GM23338 (cell line): ENCODE results near the gene COL4A1. TPM values are rescaled to one million over a fixed set of nuclear protein-coding genes. Genes with fewer than 3 reads are reported as not detected.

Experiments
- ATAC-seq: fragments of 200-7000 bp; cut with Tn5 transposase; 3 replicates; pipeline ENCODE4 v1.9.1; 2020
- DNase-seq: peaks from one replicate; pipeline ENCODE4 v3.0.0-alpha.2; 2015; ENCODE audit warnings: low spot score
- H2AFZ ChIP-seq: fragments of 200-600 bp; sonication (generic); 2 replicates; pipeline ENCODE4 v1.8.0; 2016; ENCODE audit warnings: antibody characterized with exemption, mild to moderate bottlenecking, moderate library complexity
- H3F3A ChIP-seq: fragments of 200-600 bp; sonication (generic); replicated peaks from 2 replicates; pipeline ENCODE4 v1.8.0; 2017; ENCODE audit warnings: antibody characterized with exemption, mixed run types, low read depth
- H3K27ac ChIP-seq: fragments of 200-600 bp; sonication (generic); 2 replicates; pipeline ENCODE4 v1.6.1; 2016; ENCODE audit warnings: low read depth
- H3K27me3 ChIP-seq: fragments of 200-600 bp; sonication (generic); 2 replicates; pipeline ENCODE4 v1.8.0; 2016; ENCODE audit warnings: mild to moderate bottlenecking, mixed run types, moderate library complexity; ENCODE audit not compliant: insufficient read depth
- H3K36me3 ChIP-seq: fragments of 200-600 bp; sonication (generic); 2 replicates; pipeline ENCODE4 v1.8.0; 2016; ENCODE audit warnings: mild to moderate bottlenecking; ENCODE audit not compliant: insufficient read depth
- H3K4me1 ChIP-seq: fragments of 200-600 bp; sonication (generic); 2 replicates; pipeline ENCODE4 v1.8.0; 2016; ENCODE audit warnings: mild to moderate bottlenecking, moderate library complexity; ENCODE audit not compliant: insufficient read depth
- H3K4me2 ChIP-seq: fragments of 200-600 bp; sonication (generic); 2 replicates; pipeline ENCODE4 v1.7.1; 2017; ENCODE audit warnings: mixed run types
- H3K4me3 ChIP-seq: fragments of 200-600 bp; sonication (generic); 2 replicates; pipeline ENCODE4 v1.6.1; 2016; ENCODE audit warnings: mixed run types
- H3K79me2 ChIP-seq: fragments of 200-600 bp; sonication (generic); replicated peaks from 2 replicates; pipeline ENCODE4 v1.8.0; 2017; ENCODE audit warnings: mild to moderate bottlenecking; ENCODE audit not compliant: insufficient read depth
- H3K9me2 ChIP-seq: fragments of 200-600 bp; sonication (generic); 2 replicates; pipeline ENCODE4 v1.8.0; 2017; ENCODE audit not compliant: insufficient read depth
- H4K20me1 ChIP-seq: fragments of 200-600 bp; sonication (generic); replicated peaks from 2 replicates; pipeline ENCODE4 v1.8.0; 2017; ENCODE audit warnings: mild to moderate bottlenecking; ENCODE audit not compliant: insufficient read depth
- H3K27ac Mint-ChIP-seq: 2 replicates; pipeline ENCODE4 v1.8.0; 2020; ENCODE audit warnings: inconsistent platforms, mild to moderate bottlenecking, moderate library complexity, mixed read lengths
- H3K27me3 Mint-ChIP-seq: 3 replicates; pipeline ENCODE4 v1.8.0; 2022; ENCODE audit warnings: low read depth, mild to moderate bottlenecking, moderate library complexity, mixed read lengths, inconsistent platforms; ENCODE audit not compliant: insufficient read depth, poor library complexity
- H3K36me3 Mint-ChIP-seq: 3 replicates; pipeline ENCODE4 v1.8.0; 2021; ENCODE audit warnings: low read depth, mild to moderate bottlenecking, inconsistent platforms, moderate library complexity, mixed read lengths
- H3K4me1 Mint-ChIP-seq: 3 replicates; pipeline ENCODE4 v1.8.0; 2020; ENCODE audit warnings: mild to moderate bottlenecking, inconsistent platforms, mixed read lengths
- H3K4me3 Mint-ChIP-seq: 3 replicates; pipeline ENCODE4 v1.8.0; 2021; ENCODE audit warnings: moderate library complexity, mild to moderate bottlenecking, inconsistent platforms, mixed read lengths
- H3K9me3 Mint-ChIP-seq: 3 replicates; pipeline ENCODE4 v1.8.0; 2020; ENCODE audit warnings: moderate library complexity, mild to moderate bottlenecking, inconsistent platforms, mixed read lengths
- CREB1 ChIP-seq: fragments of 250-450 bp; sonication (Bioruptor Pico); IDR thresholded peaks from 2 replicates; pipeline ENCODE4 v1.5.0; 2020; ENCODE audit warnings: low read depth, mild to moderate bottlenecking, moderate library complexity
- EZH2 ChIP-seq: fragments of 200-600 bp; sonication (generic); IDR thresholded peaks from one replicate; pipeline ENCODE4 v1.8.0; 2017; ENCODE audit warnings: antibody characterized with exemption, mild to moderate bottlenecking, low read depth; ENCODE audit not compliant: unreplicated experiment
- EZH2phosphoT487 ChIP-seq: fragments of 200-600 bp; sonication (generic); IDR thresholded peaks from one replicate; pipeline ENCODE4 v1.8.1; 2018; ENCODE audit warnings: antibody characterized with exemption; ENCODE audit not compliant: unreplicated experiment
- JUNB ChIP-seq: IDR thresholded peaks from one replicate; pipeline ENCODE4 v1.6.1; 2016; ENCODE audit warnings: antibody characterized with exemption; ENCODE audit not compliant: unreplicated experiment
- NANOG ChIP-seq: IDR thresholded peaks from 2 replicates; pipeline ENCODE4 v1.6.1; 2016; ENCODE audit warnings: antibody characterized with exemption, borderline replicate concordance
- POLR2AphosphoS5 ChIP-seq: IDR thresholded peaks from 2 replicates; pipeline ENCODE4 v1.6.1; 2016; ENCODE audit warnings: antibody characterized with exemption, low read depth
- STAT1 ChIP-seq: IDR thresholded peaks from one replicate; pipeline ENCODE4 v1.6.1; 2016; ENCODE audit warnings: antibody characterized with exemption; ENCODE audit not compliant: unreplicated experiment
- ZNF114 ChIP-seq: fragments of 250-450 bp; sonication (Bioruptor Pico); IDR thresholded peaks from 2 replicates; pipeline ENCODE4 v1.5.0; 2020; ENCODE audit warnings: mild to moderate bottlenecking, moderate library complexity
- ZNF331 ChIP-seq: fragments of 250-450 bp; sonication (Bioruptor Pico); IDR thresholded peaks from 2 replicates; pipeline ENCODE4 v1.5.0; 2020; ENCODE audit warnings: low read depth, mild to moderate bottlenecking, moderate library complexity
- polyA plus RNA-seq: library from polyadenylated mRNA; unstranded; fragments of >200 nt; fragmentation: Nextera tagmentation; extraction: Ambion mirVana; gene quantifications from 2 replicates; pipeline ENCODE4 v1.2.1, GENCODE V29; 2016
- total RNA-seq: library from RNA; depleted of rRNA; stranded (reverse); fragments of >200 nt; shearing (Covaris generic); gene quantifications from 2 replicates; pipeline ENCODE4 v1.2.3, GENCODE V29; 2014
- TF ChIP-seq, protein P1 (sequence below): IDR thresholded peaks from one replicate; pipeline ENCODE4 v1.6.1; 2018; ENCODE audit warnings: antibody characterized with exemption; ENCODE audit not compliant: unreplicated experiment
- TF ChIP-seq, protein P2 (sequence below), 2 experiments: fragments of 200-600 bp in 1 of 2; sonication (generic) in 1 of 2; conservative IDR thresholded peaks; 2 replicates each; pipeline versions ENCODE4 v1.5.1 to v1.6.1; 2016 to 2017; ENCODE audit warnings: antibody characterized with exemption in 2 of 2, low read depth in 2 of 2, mild to moderate bottlenecking in 2 of 2, moderate library complexity in 1 of 2

Gene COL4A1
- total and polyA plus RNA-seq, 2 experiments from 2014 or later = 39.1 to 110 TPM

DNA sequence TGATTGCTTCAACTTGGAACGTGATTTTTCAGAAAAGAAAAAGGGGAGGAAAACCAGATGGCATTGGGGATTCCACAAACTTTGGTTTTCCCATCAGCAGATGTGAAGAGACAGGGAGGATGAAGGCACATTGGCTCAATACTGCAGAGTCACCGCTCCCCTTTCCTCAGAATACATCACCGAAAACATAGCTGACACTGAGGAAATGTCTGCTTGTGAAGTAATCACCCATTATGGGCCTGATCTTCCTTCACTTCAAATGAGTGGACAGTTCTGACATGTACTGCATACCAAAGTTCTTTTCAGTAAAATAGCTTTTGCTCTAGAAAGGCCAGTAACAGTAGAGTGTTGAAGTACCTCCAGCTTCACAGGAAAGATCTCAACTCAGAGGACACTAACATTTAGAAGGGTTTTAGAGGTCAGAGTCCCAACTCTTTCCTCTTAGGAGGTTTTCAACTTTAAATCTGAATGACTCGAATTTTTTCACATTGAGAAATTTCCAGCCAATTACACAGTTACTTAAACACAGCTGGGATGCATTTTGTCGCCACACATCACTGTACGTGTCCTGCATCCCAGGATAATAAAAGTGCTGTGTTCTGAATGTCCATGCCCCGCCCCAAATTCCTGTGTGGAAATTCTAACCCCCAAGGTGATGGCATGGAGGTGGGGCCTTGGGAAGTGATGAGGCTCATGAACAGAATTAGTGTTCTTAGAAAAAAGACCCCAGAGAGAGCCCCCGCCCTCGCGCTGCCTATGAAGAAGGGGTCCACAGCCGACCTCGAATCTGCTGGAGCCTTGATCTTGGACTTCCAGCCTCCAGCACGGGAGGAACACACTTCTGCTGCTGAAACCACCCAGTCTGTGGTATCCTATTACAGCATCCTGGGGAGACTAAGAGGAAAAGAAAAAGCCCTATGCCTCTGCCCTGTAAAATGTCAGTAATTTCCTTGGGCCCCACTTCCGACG is 77.7 kb downstream of the COL4A1 start:
- no peaks in the 10 kb centered on the region for H3F3A ChIP-seq
- H3K27ac Mint-ChIP-seq = no peak overlapping the region
- H3K9me2 ChIP-seq = no peaks in the 10 kb centered on the region
- H3K9me3 Mint-ChIP-seq = no peaks in the 10 kb centered on the region
- no peak overlapping the region for H3K4me2 ChIP-seq
- no peak overlapping the region for H3K27ac ChIP-seq
- no peak for TF ChIP-seq ZNF331 (CRISPR knock-in tag)
- no peak for TF ChIP-seq CREB1
- TF ChIP-seq, protein P1, sequence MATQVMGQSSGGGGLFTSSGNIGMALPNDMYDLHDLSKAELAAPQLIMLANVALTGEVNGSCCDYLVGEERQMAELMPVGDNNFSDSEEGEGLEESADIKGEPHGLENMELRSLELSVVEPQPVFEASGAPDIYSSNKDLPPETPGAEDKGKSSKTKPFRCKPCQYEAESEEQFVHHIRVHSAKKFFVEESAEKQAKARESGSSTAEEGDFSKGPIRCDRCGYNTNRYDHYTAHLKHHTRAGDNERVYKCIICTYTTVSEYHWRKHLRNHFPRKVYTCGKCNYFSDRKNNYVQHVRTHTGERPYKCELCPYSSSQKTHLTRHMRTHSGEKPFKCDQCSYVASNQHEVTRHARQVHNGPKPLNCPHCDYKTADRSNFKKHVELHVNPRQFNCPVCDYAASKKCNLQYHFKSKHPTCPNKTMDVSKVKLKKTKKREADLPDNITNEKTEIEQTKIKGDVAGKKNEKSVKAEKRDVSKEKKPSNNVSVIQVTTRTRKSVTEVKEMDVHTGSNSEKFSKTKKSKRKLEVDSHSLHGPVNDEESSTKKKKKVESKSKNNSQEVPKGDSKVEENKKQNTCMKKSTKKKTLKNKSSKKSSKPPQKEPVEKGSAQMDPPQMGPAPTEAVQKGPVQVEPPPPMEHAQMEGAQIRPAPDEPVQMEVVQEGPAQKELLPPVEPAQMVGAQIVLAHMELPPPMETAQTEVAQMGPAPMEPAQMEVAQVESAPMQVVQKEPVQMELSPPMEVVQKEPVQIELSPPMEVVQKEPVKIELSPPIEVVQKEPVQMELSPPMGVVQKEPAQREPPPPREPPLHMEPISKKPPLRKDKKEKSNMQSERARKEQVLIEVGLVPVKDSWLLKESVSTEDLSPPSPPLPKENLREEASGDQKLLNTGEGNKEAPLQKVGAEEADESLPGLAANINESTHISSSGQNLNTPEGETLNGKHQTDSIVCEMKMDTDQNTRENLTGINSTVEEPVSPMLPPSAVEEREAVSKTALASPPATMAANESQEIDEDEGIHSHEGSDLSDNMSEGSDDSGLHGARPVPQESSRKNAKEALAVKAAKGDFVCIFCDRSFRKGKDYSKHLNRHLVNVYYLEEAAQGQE = no peak
- no peak for TF ChIP-seq EZH2
- no peak for TF ChIP-seq EZH2phosphoT487
- TF ChIP-seq POLR2AphosphoS5 = no peak
- TF ChIP-seq STAT1 = no peak
- no peak for TF ChIP-seq JUNB
- TF ChIP-seq ZNF114 (CRISPR knock-in tag) = no peak
- peaks cover 8% of the 10 kb centered on the region for H3K27me3 Mint-ChIP-seq
- no peak overlapping the region for H3K4me3 ChIP-seq
- DNase-seq (no peak), ATAC-seq (peak; percentile 34; the same call in 1 of the 3 replicates)
- H3K4me1 Mint-ChIP-seq = peaks cover 24% of the 10 kb centered on the region
- no peak overlapping the region for H3K4me3 Mint-ChIP-seq
- no peak overlapping the region for H2AFZ ChIP-seq
- no peaks in the 10 kb centered on the region for H3K27me3 ChIP-seq
- H3K79me2 ChIP-seq = no peaks in the 10 kb centered on the region
- no peaks in the 10 kb centered on the region for H3K36me3 Mint-ChIP-seq
- no peaks in the 10 kb centered on the region for H4K20me1 ChIP-seq
- H3K4me1 ChIP-seq = no peaks in the 10 kb centered on the region
- no peaks in the 10 kb centered on the region for H3K36me3 ChIP-seq

DNA sequence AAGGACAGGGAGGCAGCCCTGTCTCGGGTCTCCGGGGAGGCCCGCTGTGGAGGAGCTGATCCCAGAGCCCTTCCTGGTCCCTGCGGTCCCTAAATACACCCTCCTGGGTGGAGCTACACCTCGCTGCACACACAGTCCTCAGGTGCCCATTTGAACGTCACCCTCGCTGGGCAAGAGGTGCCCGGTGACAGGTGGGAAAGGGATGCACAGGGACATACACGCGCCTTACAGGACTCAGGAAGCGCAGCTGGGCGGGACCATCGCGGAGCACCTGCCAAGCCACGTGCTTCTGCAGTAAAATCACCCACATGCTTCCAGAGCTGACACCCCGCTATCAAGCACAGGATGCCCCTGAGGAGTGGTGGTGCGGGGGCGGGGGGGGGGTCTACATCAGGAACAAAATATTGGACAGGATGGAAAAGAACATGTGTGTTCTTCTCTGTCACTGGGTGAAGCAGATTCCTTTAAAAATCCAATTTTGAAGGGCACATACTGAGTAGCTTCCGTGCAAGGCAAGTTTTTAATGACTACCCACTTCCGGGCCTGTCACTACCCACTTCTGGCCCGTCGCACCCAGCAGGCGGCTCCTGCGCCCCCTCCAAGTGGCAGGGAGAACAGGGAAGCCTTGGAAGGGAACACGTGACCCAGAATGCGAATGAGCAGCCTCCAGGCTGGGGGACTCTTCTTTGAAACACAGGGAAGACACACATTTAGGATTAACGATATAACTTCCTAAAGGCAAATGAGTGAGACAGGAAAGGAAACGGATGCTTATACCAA is 78.9 kb downstream of the COL4A1 start:
- Histone ChIP-seq H3K27ac (no peak overlapping the region), H3K4me3 (no peak overlapping the region), H4K20me1 (no peaks in the 10 kb centered on the region), H3F3A (no peaks in the 10 kb centered on the region), H3K9me2 (no peaks in the 10 kb centered on the region), H3K27me3 (no peaks in the 10 kb centered on the region), H3K36me3 (no peaks in the 10 kb centered on the region), H3K4me1 (no peaks in the 10 kb centered on the region), H2AFZ (no peak overlapping the region), H3K79me2 (no peaks in the 10 kb centered on the region), H3K4me2 (no peak overlapping the region)
- ATAC-seq = peak; percentile 23; the same call in 1 of the 3 replicates
- no peak for DNase-seq
- Mint-ChIP-seq H3K9me3 (no peaks in the 10 kb centered on the region), H3K27ac (no peak overlapping the region), H3K36me3 (no peaks in the 10 kb centered on the region), H3K4me3 (no peak overlapping the region), H3K27me3 (peaks cover 8% of the 10 kb centered on the region), H3K4me1 (peaks cover 24% of the 10 kb centered on the region)
- no peak for TF ChIP-seq NANOG
- no peak for TF ChIP-seq CREB1
- TF ChIP-seq STAT1 = no peak
- TF ChIP-seq POLR2AphosphoS5 = no peak
- TF ChIP-seq ZNF114 (CRISPR knock-in tag) = no peak
- TF ChIP-seq ZNF331 (CRISPR knock-in tag) = no peak
- TF ChIP-seq, protein P1 = no peak
- TF ChIP-seq, protein P2, sequence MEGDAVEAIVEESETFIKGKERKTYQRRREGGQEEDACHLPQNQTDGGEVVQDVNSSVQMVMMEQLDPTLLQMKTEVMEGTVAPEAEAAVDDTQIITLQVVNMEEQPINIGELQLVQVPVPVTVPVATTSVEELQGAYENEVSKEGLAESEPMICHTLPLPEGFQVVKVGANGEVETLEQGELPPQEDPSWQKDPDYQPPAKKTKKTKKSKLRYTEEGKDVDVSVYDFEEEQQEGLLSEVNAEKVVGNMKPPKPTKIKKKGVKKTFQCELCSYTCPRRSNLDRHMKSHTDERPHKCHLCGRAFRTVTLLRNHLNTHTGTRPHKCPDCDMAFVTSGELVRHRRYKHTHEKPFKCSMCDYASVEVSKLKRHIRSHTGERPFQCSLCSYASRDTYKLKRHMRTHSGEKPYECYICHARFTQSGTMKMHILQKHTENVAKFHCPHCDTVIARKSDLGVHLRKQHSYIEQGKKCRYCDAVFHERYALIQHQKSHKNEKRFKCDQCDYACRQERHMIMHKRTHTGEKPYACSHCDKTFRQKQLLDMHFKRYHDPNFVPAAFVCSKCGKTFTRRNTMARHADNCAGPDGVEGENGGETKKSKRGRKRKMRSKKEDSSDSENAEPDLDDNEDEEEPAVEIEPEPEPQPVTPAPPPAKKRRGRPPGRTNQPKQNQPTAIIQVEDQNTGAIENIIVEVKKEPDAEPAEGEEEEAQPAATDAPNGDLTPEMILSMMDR (conservative IDR thresholded peaks at IDR 0.05; ENCODE audit: low read depth in 2 of 2) = no peak
- TF ChIP-seq EZH2 = no peak
- no peak for TF ChIP-seq JUNB
